Choroid plexus epithelial cell (primary cell): ENCODE data around the gene PLEKHA3.

Source experiments
- DNase-seq: peaks from one replicate; pipeline ENCODE4 v3.0.0-alpha.2; 2010; ENCODE audit warnings: low read depth
- H3K4me3 ChIP-seq: 2 replicates; pipeline ENCODE4 v1.5.1; 2011; ENCODE audit warnings: low read depth, mild to moderate bottlenecking, control low read depth, low read length, moderate library complexity
- TF ChIP-seq, protein P1 (sequence below): conservative IDR thresholded peaks from 2 replicates; pipeline ENCODE4 v1.5.1; 2011; ENCODE audit warnings: low read depth, mild to moderate bottlenecking, control low read depth, inconsistent platforms, low read length, moderate library complexity

PLEKHA3 gene

DNA sequence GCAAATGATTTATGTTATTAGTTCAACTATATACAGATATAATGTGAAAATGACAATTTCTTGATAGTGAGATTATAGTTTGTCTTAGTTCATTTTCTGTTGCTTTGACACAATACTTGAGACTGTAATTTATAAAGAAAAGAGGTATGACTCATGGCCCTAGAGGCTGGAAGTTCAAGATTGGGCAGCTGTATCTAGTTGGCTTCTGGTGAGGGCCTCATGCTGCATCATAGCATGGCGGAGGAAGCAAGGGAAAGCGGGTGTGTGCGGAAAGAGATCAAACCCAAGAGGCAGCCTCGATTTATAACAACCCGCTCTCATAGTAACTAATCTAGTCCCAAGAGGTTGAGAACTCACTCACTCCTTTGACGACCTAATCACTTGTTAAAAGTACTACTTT lies 11.4 kb downstream of the PLEKHA3 start:
- no peak overlapping the region for H3K4me3 ChIP-seq
- TF ChIP-seq, protein P1, sequence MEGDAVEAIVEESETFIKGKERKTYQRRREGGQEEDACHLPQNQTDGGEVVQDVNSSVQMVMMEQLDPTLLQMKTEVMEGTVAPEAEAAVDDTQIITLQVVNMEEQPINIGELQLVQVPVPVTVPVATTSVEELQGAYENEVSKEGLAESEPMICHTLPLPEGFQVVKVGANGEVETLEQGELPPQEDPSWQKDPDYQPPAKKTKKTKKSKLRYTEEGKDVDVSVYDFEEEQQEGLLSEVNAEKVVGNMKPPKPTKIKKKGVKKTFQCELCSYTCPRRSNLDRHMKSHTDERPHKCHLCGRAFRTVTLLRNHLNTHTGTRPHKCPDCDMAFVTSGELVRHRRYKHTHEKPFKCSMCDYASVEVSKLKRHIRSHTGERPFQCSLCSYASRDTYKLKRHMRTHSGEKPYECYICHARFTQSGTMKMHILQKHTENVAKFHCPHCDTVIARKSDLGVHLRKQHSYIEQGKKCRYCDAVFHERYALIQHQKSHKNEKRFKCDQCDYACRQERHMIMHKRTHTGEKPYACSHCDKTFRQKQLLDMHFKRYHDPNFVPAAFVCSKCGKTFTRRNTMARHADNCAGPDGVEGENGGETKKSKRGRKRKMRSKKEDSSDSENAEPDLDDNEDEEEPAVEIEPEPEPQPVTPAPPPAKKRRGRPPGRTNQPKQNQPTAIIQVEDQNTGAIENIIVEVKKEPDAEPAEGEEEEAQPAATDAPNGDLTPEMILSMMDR, result no peak
- no peak for DNase-seq

DNA sequence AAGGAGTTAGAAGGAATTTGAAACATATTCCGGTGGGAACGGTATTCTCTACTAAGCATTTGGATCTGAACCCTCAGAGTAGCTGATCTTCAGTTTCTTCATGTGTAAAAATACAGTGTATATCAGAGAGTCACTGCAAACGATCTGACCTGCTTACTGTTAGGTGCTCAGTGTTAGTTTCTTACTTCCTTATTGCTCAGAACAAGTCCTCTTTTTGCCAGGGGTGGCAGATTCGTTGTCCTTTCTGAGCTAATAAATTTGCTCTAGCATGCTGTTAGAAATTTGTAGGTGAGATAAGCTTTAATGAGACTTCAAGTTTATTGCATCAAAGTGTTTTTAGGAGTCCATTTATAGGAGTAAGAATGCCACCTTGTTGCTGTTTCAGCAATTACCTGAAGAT lies 15.8 kb downstream of the PLEKHA3 start:
- H3K4me3 ChIP-seq, result no peak overlapping the region
- no peak for DNase-seq
- TF ChIP-seq, protein P1, result no peak

DNA sequence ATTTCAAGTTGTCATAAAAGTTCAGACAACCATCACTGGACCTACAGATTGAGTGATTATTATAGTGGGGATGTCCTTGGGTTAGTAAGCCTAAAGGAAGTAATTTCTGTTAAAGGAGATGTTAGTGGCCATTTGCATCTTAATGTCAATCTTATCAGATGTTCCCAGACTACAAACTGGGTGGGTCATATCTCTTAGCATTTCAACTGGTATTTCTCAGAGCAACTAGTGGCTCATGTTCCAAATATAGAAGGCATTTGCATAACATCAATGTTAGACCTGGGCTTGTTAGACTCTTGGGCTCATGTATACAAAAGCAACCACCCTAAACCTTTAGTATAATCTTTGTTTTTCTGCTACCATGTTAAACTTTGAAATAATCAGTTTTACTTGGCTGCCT lies 17.9 kb downstream of the PLEKHA3 start:
- no peak overlapping the region for H3K4me3 ChIP-seq
- no peak for DNase-seq
- TF ChIP-seq, protein P1, result no peak

DNA sequence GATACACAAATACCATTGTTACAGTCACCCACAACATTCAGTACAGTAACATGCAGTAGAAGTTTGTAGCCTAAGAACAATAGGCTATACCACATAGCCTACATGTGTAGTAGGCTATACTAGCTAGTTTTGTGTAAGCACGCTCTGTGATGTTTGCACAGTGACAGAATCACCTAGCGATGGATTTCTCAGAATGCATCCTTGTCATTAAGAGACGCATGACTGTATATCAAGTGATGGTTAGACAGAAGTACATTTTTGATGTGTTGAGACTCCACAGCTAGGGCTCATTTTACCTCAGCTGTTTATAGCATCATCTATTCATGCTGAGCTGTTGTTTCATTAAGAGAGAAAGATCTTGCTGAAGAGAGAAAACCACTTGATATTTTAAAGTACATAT lies 19.4 kb downstream of the PLEKHA3 start:
- no peak overlapping the region for H3K4me3 ChIP-seq
- DNase-seq, result no peak
- TF ChIP-seq, protein P1, result no peak

DNA sequence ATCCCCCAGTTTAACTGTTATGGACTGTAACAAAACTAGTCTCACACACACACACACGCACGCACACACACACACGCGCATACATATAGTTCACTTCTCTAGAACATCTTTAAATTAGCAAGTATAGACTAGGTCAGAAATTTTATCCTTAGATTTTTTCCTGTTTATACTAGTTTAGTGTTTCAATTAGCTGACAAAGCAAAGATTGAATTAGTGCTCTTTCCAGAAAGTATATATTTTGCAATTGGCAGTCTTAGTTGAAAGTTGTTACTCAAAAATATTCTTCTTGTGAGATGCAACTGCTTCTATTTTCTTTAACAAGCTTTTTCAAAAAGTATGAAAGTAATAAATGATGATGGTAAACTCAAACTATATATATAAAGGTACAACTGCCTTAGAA lies 22.5 kb downstream of the PLEKHA3 start:
- DNase-seq, result no peak
- H3K4me3 ChIP-seq, result no peak overlapping the region
- TF ChIP-seq, protein P1, result no peak

DNA sequence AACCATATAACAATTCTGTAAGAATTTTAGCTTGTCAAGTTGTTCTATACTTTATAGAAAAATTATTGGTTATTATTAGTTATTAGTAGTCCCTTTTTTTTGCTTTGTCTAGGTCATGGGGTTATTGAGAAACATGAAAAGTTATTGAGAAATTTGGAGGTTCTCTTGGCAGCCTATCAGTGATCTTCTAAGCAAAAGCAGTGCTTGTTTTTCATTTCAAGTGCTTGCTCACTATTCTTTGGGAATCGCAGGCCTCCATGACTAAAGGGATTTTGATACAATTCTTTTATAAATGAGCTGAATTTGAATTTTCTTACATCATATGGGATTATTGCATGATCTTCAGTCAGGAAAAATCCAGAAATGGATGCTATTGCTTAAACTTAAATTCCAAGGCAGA lies 25.8 kb downstream of the PLEKHA3 start:
- TF ChIP-seq, protein P1, result no peak
- DNase-seq, result no peak
- no peak overlapping the region for H3K4me3 ChIP-seq

DNA sequence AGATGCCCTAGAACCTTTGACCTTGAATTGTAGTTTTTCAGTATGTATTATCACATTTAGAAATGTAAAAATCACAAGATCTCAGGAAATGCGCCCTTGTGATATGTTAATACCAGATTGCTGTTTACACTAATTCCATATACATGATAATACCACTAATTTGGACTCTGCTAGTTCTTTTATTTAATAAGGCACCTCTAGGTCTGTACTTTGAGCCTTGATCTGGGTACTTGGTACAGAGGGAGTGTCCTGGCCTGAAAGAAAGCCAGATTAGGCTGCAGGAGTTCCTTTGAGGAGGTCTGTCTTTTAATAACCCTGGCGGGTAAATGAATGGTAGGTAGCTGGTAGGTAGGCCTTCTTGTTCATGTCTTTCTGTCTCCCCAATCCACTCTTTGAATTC lies 26.3 kb downstream of the PLEKHA3 start:
- DNase-seq, result no peak
- H3K4me3 ChIP-seq, result no peak overlapping the region
- TF ChIP-seq, protein P1, result no peak
